Measurements from ENCODE around the gene CDK18.

The CDK18 gene

GRCh38 chr1:205531191-205532025 lies 26.9 kb downstream of the CDK18 start:
- DNase-seq = no peak
- Mint-ChIP-seq H3K9me3 (no peaks in the 10 kb centered on the region), H3K4me3 (no peak overlapping the region)

GRCh38 chr1:205532026-205532898 lies 27.8 kb downstream of the CDK18 start:
- Mint-ChIP-seq H3K27ac (no peak overlapping the region), H3K4me3 (no peak overlapping the region), H3K36me3 (ENCODE audit: low read depth) (no peaks in the 10 kb centered on the region), H3K27me3 (peaks cover 7% of the 10 kb centered on the region), H3K9me3 (no peaks in the 10 kb centered on the region), H3K4me1 (peaks cover 12% of the 10 kb centered on the region)
- ATAC-seq (no peak), DNase-seq (no peak)

More at GRCh38 chr1:205531191-205532025, 26.9 kb downstream of the CDK18 start:
- Mint-ChIP-seq H3K4me1 (peaks cover 4% of the 10 kb centered on the region), H3K36me3 (ENCODE audit: low read depth) (no peaks in the 10 kb centered on the region), H3K27me3 (peaks cover 6% of the 10 kb centered on the region), H3K27ac (no peak overlapping the region)
- no peak for ATAC-seq

DNA sequence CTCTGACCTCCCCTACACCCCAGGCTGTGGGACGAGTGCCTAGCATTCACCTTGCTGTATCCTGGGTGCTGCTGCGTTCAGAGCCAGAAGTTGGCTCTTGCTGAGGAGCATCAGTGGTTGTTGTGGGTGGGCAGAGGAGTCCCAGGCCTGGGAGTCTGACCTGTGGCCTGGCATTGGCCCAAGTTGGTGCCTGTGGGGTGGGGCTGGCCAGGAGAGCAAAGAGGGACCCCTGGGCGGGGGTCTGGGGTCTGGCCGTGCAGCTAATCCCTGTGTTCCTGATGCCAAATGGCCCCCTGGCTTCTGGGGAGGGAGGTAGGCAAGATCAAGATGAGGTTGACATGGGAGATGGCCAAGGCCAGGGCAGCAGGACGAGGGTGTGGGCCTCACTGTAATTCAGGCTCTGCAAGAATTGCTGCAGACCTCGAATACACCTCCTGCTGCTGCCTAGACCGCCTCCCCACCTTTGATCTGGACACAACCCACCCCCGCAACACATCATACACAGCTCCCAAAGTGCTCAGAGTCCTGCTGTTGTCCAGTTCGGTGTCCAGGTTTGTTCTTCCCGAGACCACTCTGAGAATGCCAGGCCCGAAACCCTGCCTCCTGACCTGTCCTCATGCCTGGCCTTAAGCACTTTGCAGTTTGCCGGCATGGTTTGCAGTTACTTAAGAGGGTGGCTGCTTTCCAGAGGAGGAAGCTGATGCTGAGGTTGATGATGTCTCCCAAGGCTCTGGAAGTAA lies 28.7 kb downstream of the CDK18 start:
- Mint-ChIP-seq H3K4me3 (no peak overlapping the region), H3K9me3 (no peaks in the 10 kb centered on the region), H3K36me3 (ENCODE audit: low read depth) (no peaks in the 10 kb centered on the region), H3K4me1 (peaks cover 13% of the 10 kb centered on the region), H3K27ac (no peak overlapping the region), H3K27me3 (peaks cover 8% of the 10 kb centered on the region)
- DNase-seq (no peak), ATAC-seq (no peak)

DNA sequence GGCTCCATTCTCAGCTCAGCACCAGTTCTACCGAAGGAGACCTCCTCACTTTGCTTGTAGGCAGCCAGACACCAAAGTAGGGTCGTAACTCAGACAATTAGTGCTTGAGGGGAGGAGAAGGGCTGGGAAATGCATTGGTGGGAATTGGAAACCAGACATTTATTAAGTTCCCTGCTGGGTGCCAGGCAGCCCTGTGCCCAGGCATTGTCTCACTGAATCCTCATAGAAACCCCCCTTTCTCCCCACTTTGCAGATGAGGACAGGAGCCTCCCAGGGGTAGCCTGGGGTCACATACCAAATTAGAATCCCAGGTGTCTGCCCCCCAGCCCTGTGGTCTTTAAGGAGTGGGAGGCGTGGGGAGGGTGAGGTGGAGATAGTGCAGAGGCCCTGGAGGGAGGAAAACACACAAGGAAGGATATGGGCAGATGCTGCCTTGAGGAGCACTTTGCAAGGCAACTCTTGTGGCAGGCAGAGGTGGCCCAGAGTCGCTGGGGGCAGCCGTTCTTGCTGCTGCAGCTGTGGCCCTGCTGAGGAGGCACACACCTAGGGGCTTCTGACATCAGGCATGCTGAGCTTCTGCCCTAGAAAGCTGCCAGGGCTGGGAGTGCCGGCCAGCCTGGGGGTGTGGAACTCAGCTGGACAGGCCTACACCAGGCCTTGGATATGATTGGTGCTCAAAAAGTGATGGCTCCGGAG lies 29.4 kb downstream of the CDK18 start:
- no peak for DNase-seq
- H3K9me3 Mint-ChIP-seq = no peaks in the 10 kb centered on the region
- ATAC-seq = no peak
- H3K36me3 Mint-ChIP-seq (ENCODE audit: low read depth) = no peaks in the 10 kb centered on the region
- no peak overlapping the region for H3K4me3 Mint-ChIP-seq
- peaks cover 13% of the 10 kb centered on the region for H3K4me1 Mint-ChIP-seq
- H3K27ac Mint-ChIP-seq = no peak overlapping the region
- H3K27me3 Mint-ChIP-seq = peaks cover 11% of the 10 kb centered on the region

DNA sequence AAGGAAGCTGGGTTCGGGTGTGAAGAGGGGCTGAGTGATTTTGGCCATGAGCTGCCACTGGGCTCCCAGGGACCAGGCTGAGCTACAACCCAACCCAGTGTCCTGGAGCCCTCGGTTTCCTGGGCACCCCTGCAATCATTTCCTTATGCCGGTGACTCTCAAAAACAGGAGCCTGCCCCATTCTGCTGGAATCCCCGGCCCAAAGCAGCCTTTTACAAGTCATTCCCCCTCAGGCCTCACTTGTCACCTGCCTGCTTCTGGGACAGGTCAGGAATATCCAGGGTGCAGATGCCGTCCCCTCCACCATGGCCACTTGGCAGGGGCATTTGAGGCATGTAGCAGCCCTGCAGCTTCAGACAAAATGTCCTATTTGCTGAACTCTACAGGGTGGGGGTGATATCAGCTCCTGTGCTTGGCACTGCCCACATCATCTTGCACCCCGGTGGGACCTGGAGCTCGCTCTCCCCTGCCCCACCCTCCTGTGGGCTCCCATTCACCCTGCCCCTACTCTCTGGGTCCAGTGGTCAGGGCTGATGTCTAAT lies 30.0 kb downstream of the CDK18 start:
- ATAC-seq (no peak), DNase-seq (no peak)
- peaks cover 11% of the 10 kb centered on the region for H3K4me1 Mint-ChIP-seq
- H3K9me3 Mint-ChIP-seq = no peaks in the 10 kb centered on the region
- peaks cover 11% of the 10 kb centered on the region for H3K27me3 Mint-ChIP-seq
- H3K27ac Mint-ChIP-seq = no peak overlapping the region
- no peaks in the 10 kb centered on the region for H3K36me3 Mint-ChIP-seq (ENCODE audit: low read depth)
- H3K4me3 Mint-ChIP-seq = no peak overlapping the region

- ATAC-seq = no peak
- Mint-ChIP-seq H3K4me1 (peaks cover 9% of the 10 kb centered on the region), H3K27me3 (peaks cover 8% of the 10 kb centered on the region), H3K36me3 (ENCODE audit: low read depth) (no peaks in the 10 kb centered on the region), H3K9me3 (no peaks in the 10 kb centered on the region), H3K4me3 (no peak overlapping the region), H3K27ac (no peak overlapping the region)
- no peak for DNase-seq
These were observed 30.6 kb downstream of the CDK18 start for GRCh38 chr1:205535096-205535495.

- peaks cover 11% of the 10 kb centered on the region for H3K27me3 Mint-ChIP-seq
- H3K27ac Mint-ChIP-seq = peak overlapping the region; percentile 38
- H3K9me3 Mint-ChIP-seq = no peaks in the 10 kb centered on the region
- DNase-seq = peak; percentile 0
- no peaks in the 10 kb centered on the region for H3K36me3 Mint-ChIP-seq (ENCODE audit: low read depth)
- H3K4me3 Mint-ChIP-seq = no peak overlapping the region
- H3K4me1 Mint-ChIP-seq = peaks cover 9% of the 10 kb centered on the region
- no peak for ATAC-seq
These were observed 31.6 kb downstream of the CDK18 start for GRCh38 chr1:205535866-205536758.

DNA sequence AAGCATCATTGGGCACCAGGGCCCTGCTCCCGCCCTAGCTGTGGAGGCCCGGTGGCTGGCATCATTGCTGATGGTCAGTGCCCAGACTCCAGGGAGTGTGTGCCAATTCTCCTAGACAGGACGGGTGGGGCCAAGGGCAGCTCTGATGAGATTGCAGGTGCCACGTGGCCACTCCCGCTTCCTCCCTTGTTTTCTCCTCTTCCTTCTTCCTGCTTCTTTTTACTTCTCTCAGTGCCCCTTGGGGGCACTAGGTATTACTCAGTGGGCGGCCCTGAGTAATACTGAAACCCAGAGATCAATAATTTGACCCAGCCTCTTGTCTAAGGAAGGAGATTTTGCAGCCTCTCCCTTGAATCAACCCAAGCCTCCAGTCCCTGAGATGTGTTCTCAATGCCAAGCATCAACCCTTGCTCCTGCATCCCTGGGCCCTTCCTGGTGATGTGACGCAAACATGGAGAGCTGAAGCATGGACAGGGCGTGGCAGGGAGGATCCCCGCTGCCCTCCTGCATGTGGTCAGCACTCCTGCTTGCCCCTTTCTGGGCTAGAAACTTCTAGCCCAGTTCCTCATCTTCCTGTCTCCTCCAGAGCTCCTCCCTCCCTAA lies 32.4 kb downstream of the CDK18 start:
- Mint-ChIP-seq H3K9me3 (no peaks in the 10 kb centered on the region), H3K27ac (peak overlapping the region; percentile 38), H3K27me3 (peaks cover 17% of the 10 kb centered on the region), H3K4me1 (peaks cover 9% of the 10 kb centered on the region), H3K36me3 (ENCODE audit: low read depth) (no peaks in the 10 kb centered on the region), H3K4me3 (no peak overlapping the region)
- ATAC-seq (no peak), DNase-seq (peak; percentile 5)

GRCh38 chr1:205537386-205538018 lies 33.0 kb downstream of the CDK18 start:
- Mint-ChIP-seq H3K27me3 (peaks cover 22% of the 10 kb centered on the region), H3K27ac (no peak overlapping the region), H3K36me3 (ENCODE audit: low read depth) (no peaks in the 10 kb centered on the region), H3K9me3 (no peaks in the 10 kb centered on the region), H3K4me3 (no peak overlapping the region), H3K4me1 (peaks cover 9% of the 10 kb centered on the region)
- ATAC-seq = no peak
- DNase-seq = peak; percentile 0

DNA sequence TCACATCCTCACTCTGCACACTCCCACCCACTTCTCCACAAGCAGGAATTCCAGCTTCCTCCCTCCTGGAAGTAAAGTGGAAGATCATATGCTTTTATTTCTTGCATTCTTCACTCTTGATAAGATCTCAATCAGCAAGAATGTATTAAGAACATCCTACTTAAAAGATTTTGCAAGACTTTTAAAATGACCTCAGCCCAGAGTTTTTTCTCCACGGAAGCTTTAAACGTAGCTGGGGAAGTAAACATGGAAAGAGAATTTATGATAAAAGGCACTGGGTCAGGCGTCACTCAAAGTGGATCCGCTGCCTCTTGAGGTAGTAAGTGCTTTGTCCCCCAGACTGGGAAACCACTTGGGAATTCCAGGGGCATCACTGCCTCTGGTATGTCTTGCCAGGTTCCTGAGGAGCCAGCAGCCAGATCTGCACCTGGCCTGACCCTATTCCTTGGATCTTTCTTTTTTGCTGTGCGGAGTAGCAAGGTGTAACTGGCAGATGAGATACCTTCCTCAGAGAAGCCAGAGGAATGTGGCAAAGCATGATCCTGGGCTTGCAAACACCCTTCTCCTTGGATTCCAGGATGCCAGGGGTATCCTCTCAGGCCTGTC lies 33.9 kb downstream of the CDK18 start:
- Mint-ChIP-seq H3K36me3 (ENCODE audit: low read depth) (no peaks in the 10 kb centered on the region), H3K27me3 (peaks cover 26% of the 10 kb centered on the region), H3K27ac (no peak overlapping the region), H3K9me3 (no peaks in the 10 kb centered on the region), H3K4me1 (peaks cover 9% of the 10 kb centered on the region), H3K4me3 (no peak overlapping the region)
- DNase-seq (no peak), ATAC-seq (no peak)

DNA sequence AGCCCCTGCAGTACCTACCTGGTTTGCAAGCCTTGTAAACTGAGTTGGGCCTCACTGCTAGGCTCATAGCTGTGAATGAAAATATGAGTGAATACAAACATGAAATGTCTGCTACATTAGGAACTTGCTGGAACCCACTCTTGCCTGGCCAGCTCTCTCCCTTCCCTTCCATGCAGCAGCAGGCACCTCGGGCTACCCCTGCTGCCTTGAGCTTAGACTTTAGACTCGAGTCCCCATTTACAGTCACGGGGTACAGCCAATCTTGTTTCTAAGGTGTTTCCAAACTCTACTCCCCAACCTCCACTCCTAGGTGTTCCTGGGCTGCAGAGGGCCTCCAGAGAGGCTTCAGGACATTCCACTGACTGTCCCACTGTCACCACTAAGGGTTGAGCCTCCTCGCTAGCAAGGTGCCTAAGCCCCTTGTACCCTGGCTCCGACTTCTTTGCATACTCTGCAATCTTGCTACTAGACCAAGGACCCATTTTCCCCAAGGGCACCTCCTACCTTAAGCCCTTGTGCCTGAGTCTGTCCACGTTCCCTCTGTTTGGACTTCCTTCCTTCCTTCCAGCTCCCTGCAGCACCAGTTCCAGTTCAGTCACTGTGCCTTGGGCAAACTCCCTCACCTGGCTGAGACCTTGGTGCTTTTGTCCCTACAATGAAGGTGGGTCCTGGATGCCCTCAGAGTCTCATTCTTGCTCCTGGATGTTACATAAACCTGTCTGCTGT lies 36.9 kb downstream of the CDK18 start:
- DNase-seq (no peak), ATAC-seq (no peak)
- no peaks in the 10 kb centered on the region for H3K9me3 Mint-ChIP-seq
- peaks cover 18% of the 10 kb centered on the region for H3K4me1 Mint-ChIP-seq
- H3K27me3 Mint-ChIP-seq = peaks cover 38% of the 10 kb centered on the region
- H3K36me3 Mint-ChIP-seq (ENCODE audit: low read depth) = no peaks in the 10 kb centered on the region
- no peak overlapping the region for H3K4me3 Mint-ChIP-seq
- H3K27ac Mint-ChIP-seq = no peak overlapping the region

DNA sequence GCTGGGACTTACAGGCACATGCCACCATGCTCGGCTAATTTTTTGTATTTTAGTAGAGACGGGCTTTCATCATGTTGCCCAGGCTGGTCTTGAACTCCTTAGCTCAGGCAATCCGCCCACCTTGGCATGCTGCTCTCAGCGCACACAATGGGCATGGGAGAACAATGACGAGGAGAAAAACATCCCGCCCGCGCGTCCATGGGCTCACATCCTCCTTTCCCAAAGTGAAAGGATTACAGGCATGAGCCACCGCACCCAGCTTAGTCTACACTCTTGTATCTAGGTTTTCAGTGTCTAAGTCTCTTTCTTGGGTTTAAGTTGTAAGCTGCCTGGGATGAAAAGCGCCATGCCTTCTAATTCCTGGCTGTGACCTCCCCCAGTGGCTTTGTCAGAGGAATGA lies 37.9 kb downstream of the CDK18 start:
- no peak for DNase-seq
- H3K36me3 Mint-ChIP-seq (ENCODE audit: low read depth) = no peaks in the 10 kb centered on the region
- H3K27ac Mint-ChIP-seq = no peak overlapping the region
- H3K27me3 Mint-ChIP-seq = peaks cover 39% of the 10 kb centered on the region
- H3K9me3 Mint-ChIP-seq = no peaks in the 10 kb centered on the region
- no peak overlapping the region for H3K4me3 Mint-ChIP-seq
- no peak for ATAC-seq
- H3K4me1 Mint-ChIP-seq = peaks cover 9% of the 10 kb centered on the region
